Measurements from ENCODE around the gene UGT1A10. TPM values are rescaled to one million over a fixed set of nuclear protein-coding genes. Genes with fewer than 3 reads are reported as not detected.
"Not testable (repeated sequence)": the region's sequence is repeated elsewhere in the genome, so short reads cannot be mapped to it uniquely, and the experiment has no call there.

The UGT1A10 gene
- not detected for polyA plus RNA-seq (ENCODE audit: insufficient read length)

DNA sequence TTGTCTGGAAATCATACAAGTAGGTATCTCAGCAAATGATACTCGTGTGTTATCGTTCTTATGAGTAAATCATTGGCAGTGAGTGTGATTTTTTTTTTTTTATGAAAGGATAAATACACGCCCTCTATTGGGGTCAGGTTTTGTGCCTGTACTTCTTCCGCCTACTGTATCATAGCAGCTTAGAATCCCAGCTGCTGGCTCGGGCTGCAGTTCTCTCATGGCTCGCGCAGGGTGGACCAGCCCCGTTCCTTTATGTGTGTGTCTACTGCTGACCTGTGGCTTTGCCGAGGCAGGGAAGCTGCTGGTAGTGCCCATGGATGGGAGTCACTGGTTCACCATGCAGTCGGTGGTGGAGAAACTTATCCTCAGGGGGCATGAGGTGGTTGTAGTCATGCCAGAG is at the start of gene UGT1A10:
UGT1A10 (plus strand) TSS at position 143 of the 400 bp plus-strand sequence; CDS start at position 218, 75 bp downstream.
- DNase-seq = not testable (repeated sequence)

DNA sequence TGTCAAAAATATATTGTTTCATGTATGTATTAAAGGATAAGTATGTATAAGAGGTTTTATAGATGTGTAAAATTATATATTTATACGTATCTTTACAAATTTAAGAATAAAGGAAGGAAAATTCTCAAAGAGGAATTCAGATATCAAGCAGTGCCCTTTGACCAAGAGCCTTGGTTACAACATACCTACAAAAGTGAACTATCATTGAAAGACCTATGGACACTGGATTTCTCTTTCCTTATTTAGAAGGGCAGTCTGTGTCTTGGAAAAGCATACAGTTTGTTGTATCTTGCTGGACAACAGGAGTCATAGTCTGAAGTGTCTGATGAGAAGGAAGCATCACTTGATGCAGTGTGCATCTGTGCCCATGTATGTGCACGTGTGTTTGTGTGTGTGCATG is 47.8 kb upstream of the UGT1A10 start:
- no peak for DNase-seq

DNA sequence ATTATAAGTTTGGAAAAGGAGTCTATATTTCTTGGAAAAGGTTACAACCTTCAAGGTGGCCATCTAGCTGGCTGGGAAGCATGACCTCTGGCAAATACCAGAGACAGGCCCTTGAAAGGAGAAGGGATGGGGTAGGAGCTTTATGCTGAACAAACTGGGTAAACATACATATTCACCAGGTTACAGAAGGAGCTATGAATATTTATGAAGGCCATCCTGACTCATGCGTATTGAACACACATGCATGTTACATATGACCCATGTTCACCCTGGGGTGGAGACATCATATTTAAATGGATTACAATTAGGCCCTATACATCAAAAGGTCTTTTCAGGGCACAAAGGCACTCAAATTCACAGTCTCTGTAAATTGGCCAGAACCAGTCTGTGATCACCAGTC is 43.5 kb upstream of the UGT1A10 start:
- not testable (repeated sequence) for DNase-seq

DNA sequence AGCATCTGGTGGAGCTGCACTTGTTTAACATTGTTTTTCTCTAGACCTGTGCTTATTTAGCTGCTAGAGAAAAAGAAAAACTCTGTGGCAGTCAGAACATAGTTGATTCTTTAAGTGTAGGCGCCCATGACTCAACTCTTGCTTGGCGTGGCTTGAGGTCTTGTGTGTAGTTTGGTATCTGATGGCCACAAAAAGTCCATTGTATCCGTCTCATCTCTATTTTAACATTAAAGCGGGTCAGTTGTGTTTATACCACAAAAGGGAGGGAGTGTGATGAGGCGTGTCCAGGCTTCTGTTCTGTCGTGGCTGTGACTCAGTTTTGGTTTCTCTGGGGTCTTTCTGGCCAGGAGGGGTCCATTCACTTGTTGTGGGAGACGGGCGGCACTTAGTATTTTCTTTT is 43.0 kb upstream of the UGT1A10 start:
- no peak for DNase-seq

DNA sequence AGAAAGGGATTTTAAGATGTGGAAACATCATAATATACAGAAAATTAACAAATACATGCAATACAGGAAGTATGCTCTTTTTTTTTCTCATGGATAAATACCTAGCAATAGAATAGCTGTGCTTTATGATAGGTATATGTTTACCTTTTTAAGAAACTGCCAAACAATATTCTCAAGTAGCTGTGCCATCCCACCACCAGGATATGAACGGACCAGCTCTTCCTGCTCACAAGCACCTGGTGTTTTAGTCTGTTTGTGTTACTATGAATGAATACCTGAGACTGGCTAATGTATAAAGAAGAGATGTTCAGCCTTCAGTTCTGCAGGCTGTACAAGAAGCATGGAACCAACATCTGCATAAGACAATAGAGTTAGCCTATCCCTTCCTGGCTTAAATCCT is 38.7 kb upstream of the UGT1A10 start:
- DNase-seq = no peak

DNA sequence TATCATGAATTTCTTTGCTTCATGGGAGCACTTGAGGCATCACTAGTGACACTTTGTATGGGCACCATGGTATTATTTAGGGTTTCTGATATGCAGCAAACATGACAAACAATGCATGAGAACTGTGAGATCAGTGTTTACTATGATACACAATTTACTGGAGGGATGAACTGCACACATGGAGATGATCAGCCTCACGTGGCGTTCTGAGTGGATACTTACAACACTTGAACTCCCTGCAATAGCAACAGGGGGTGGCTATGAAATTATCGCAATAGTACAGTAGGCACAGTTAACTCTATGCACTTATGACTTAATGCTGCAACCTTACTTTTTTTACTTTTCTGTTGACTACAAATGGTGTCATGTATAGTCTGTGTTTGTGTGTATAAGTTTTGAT is 37.3 kb upstream of the UGT1A10 start:
- DNase-seq = no peak

DNA sequence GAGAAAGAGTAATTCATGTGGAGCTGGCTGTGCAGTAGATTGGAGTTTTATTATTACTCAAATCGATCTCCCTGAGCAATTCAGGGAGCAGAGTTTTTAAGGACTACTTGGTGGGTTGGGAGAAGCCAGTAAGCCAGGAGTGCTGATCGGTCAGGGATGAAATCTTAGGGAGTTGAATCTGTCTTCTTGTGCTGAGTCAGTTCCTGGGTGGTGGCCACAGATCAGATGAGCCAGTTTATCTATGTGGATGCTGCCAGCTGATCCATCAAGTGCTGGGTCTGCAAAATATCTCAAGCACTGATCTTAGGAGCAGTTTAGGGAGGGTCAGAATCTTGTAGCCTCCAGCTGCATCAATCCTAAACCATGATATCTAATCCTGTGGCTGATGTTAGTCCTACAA is 35.9 kb upstream of the UGT1A10 start:
- no peak for DNase-seq

DNA sequence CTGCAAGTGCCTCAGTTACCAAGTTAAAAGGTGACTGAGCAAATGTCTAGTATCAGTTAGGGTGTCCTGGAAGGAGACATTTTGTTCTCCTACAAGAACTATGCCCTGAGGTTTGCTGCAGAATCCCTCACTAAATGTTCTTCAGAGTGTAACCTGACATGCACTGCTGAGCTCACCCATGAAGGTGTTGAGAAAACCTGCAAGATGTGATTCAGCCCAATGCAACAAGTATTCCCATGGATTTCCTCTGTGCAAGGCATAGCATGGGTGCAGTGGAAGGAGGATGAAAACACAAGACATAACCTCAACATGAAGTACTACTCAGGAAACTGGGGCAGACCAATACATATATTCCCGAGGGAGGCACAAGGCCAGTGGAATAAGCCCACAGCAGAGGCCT is 34.2 kb upstream of the UGT1A10 start:
- no peak for DNase-seq

DNA sequence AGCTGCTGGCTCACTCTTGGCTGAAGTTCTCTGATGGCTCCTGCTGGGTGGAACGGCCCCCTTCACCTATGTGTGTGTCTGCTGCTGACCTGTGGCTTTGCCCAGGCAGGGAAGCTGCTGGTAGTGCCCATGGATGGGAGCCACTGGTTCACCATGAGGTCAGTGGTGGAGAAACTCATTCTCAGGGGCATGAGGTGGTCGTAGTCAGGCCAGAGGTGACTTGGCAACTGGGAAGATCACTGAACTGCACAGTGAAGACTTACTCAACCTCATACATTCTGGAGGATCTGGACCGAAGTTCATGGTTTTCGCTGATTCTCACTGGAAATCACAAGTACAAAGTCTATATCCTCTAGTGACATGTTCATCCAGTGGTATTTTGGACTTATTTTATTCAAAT is 32.7 kb upstream of the UGT1A10 start:
- no peak for DNase-seq

DNA sequence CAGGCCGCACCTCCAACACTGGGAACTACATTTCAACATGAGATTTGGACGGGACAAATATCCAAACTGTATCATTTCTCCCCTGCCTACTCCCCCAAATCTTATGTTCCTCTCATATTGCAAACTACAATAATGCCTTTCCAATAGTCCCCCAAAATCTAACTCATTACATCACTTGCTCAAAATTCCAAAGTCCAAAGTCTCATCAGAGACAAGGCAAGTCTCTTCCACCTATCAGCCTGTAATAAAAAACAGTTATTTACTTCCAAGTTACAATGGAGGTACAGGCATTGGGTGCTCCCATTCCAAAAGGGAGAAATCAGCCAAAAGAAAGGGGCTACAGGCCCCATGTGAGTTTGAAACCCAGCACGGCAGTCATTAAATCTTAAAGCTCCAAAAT is 31.4 kb upstream of the UGT1A10 start:
- no peak for DNase-seq

DNA sequence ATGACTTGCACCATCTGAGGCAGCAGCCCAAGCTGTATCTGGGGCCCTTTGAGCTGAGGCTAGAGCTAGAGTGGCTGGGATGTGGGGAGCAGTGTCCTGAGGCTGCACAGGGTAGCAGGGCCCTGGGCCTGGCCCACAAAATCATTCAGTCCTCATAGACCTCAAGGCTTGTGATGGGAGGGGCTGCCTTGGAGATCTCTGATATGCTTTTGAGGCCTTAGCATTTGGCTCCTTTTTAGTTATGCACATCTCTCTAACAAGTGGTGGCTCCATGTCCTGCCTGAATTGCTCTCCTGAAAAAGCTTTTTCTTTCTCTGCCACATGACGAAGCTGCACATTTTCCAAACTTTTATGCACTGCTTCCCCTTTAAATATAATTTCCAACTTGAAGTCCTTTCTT is 30.6 kb upstream of the UGT1A10 start:
- DNase-seq = no peak

DNA sequence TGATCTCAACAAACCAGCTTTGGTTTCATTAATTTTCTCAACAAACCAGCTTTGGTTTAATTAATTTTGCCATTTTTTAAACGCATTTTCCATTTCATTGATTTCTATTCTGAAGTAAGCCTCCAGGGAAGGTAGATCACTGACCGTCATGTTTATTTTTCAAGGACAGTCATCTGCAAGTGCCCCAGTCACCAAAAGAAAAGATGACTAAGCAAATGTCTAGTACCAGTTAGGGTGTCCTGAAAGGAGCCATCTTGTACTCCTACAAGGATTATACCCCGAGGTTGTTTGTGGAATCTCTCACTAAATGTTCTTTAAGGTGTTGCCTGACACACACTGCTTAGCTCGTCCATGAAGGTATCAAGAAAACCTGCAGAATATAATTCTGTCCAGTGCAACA is 25.0 kb upstream of the UGT1A10 start:
- DNase-seq = no peak

DNA sequence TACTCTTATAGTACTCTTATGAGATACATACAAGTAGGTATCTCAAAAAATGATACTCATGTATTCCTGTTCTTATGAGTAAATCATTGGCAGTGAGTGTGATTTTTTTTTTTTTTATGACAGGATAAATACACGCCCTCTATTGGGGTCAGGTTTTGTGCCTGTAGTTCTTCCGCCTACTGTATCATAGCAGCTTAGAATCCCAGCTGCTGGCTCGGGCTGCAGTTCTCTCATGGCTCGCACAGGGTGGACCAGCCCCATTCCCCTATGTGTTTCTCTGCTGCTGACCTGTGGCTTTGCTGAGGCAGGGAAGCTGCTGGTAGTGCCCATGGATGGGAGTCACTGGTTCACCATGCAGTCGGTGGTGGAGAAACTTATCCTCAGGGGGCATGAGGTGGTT is 18.8 kb upstream of the UGT1A10 start, which contains the start of gene UGT1A8:
UGT1A8 (plus strand) TSS at position 158 of the 400 bp plus-strand sequence; CDS start at position 233, 75 bp downstream.
- DNase-seq = not testable (repeated sequence)

DNA sequence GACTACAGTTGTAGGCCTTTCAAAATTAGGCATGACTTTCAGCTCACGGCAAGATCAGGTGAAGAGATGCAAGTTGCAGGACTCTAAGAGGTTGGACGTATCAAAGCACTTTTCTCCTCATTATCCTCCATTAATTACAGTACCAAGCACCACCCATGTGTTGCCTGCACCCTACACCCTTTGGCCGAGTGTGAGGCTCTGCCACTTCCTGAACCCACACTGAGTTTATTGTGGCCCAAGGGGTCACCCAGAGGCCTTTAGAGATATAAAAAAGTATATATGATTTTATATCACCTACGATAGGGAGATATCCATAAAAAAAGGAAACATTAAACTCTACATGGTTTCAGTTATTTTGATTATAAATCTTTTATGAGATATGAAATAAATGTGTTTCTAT is 16.0 kb upstream of the UGT1A10 start:
- DNase-seq = no peak

DNA sequence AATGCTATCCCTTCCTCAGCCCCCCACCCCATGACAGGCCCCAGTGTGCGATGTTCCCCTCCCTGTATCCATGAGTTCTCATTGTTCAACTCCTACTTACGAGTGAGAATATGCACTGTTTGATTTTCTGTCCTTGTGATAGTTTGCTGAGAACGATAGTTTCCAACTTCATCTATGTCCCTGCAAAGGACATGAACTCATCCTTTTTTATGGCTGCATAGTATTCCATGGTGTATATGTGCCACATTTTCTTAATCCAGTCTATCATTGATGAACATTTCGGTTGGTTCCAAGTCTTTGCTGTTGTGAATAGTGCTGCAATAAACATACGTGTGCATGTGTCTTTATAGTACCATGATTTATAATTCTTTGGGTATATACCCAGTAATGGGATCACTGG is 14.4 kb upstream of the UGT1A10 start:
- not testable (repeated sequence) for DNase-seq

DNA sequence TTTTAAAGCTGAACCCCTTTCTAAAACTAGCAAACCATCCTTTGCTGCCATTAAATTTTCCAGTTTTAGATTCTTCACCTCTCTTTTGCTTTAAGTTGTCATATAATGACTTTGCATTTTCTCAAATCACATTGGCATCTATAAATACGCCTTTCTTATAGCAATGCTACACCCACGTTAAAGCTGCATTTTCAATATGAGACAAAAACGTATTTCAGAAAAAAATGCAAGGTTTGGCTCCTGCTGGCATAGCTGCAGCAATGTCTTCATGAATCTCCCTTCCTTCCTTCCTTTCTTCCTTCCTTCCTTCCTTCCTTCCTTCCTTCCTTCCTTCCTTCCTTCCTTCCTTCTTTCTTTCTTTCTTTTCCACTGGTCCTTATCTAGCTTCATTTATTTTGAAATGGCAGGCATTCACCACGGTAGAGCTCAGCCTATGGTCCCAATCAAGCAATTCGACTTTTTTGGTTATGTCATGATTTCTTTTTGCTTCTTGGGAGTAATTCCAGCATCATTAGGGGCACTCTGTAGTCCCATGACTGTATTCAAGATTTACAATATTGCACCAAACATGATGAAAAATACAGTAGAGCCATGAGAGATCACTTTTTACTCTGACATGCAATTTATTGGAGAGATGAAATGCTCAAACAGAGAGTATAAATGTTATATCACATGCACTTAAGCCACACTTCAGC is 8.8 kb upstream of the UGT1A10 start:
- DNase-seq = no peak

DNA sequence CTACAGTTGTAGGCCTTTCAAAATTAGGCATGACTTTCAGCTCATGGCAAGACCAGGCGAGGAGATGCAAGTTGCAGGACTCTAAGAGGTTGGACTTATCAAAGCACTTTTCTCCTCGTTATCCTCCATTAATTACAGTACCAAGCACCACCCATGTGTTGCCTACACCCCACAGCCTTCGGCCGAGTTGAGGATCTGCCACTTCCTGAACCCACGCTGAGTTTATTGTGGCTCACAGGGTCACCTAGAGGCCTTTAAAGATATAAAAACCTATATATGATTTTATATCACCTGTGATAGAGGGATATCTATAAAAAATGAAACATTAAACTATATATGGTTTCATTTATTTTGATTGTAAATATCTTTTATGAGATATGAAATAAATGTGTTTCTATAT is 2.6 kb downstream of the UGT1A10 start:
- DNase-seq = no peak

DNA sequence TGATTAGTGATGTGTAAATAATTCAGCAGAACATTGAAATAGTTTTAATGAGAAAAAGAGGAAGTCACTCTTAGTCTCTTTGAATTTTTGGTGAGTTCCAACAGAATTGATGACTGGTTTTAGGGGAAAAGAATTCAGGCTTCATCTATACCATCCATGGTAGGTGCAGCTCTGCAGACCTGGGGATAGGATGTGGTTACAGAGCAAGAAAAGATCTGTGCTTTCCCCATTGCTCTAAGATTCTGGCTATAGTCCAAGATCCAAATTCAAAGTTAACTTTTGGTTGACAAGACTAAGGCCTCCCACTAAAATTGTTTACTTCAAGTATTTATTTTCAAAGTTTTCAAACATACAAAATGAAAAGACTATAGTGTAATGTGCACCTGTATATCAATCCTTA is 3.6 kb downstream of the UGT1A10 start:
- DNase-seq = no peak

DNA sequence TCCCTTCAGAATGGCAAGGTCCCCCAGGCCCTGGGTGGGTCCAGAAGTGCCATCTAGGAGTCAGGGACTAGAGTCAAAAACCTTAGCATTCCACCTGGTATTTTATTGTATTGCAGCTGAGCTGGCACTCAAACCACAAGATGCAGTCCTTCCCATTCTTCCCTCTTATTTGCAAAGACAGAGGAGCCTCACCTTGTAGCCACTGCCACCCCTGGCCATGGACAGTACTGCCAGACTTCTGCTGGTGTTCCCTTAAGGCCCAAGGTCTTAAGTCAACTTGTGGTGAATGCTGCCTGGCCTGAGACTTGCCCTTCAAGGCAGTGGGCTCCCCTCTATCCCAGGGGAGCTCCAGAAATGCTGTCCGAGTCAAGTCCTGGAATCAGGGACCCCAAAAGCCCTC is 6.9 kb downstream of the UGT1A10 start:
- no peak for DNase-seq

DNA sequence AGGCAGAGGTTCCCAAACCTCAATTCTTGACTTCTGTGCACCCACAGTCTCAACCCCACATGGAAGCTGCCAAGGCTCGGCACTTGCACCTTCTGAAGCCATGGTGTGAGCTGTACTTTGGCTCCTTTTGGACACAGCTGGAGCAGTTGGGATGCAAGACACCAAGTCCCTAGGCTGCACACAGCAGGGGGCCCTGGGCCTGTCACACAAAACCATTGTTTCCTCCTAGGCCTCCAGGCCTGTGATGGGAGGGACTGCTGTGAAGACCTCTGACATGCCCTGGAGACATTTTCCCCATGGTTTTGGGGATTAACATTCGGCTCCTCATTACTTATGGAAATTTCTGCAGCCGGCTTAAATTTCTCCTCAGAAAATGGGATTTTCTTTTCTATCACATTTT is 9.8 kb downstream of the UGT1A10 start:
- not testable (repeated sequence) for DNase-seq

DNA sequence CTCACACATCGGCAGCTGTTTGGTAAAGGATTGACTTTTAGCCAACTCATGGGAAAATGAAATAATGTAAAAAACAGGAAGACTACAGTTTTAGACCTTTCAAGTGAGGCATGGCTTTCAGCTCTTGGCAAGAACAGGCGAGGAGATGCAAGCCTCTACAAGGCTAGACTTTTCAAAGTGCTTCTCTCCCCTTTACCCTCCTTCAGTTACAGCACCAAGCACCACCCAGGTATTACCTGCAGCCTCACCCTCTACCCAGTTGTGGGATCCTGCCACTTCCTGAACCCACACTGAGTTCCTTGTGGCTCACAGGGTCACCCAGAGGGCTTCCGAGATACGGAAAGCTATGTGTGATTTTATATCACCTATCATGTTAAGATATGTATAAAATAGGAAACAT is 14.7 kb downstream of the UGT1A10 start:
- DNase-seq = no peak

DNA sequence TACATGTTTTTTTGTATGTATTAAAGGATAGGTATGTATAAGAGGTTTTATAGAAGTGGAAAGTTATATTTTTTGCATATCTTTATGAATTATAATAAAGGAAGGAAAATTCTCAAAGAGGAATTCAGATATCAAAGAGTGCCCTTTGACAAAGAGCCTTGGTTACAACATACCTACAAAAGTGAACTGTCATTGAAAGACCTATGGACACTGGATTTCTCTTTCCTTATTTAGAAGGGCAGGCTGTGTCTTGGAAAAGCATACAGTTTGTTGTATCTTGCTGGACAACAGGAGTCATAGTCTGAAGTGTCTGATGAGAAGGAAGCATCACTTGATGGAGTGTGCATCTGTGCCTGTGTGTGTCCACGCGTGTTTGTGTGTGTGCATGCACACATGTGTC is 15.2 kb downstream of the UGT1A10 start:
- DNase-seq = no peak

DNA sequence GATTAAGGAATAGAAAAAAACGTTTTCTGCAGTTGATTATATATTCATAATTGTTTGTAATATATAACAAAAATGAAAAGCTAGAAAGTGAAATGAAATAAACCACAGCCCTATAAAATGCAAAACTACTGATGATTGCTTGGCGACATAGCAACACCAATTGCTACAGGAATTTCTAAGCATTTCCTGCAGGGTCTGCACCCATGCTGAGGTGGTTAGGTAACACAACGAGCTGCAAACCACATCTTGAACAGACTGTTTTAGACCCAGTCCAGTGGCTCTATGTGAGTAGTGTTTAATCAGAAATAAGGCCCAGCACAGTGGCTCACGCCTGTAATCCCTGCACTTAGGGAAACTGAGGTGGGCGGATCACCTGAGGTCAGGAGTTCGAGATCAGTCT is 18.3 kb downstream of the UGT1A10 start:
- DNase-seq = no peak

DNA sequence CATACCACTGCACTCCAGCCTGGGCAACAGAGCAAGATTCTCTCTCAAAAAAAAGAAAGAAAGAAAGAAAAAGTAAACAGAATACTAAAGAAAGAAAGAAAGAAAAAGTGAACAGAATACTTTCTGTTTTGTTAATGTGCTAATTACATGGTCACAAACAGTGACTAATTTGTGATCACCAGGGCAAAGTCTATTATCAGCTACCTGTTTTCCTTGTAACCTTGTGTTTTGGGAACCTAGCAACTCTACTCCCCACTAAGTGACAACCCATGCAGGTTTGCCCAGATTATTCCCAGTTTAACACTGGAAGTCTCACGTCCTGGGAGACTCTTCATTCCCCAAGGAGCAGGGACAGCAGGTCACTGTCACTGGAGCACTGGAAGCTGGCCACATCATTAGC is 18.8 kb downstream of the UGT1A10 start:
- no peak for DNase-seq

DNA sequence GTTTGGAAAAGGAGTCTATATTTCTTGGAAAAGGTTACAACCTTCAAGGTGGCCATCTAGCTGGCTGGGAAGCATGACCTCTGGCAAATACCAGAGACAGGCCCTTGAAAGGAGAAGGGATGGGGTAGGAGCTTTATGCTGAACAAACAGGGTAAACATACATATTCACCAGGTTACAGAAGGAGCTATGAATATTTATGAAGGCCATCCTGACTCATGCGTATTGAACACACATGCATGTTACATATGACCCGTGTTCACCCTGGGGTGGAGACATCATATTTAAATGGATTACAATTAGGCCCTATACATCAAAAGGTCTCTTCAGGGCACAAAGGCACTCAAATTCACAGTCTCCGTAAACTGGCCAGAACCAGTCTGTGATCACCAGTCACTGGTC is 19.7 kb downstream of the UGT1A10 start:
- not testable (repeated sequence) for DNase-seq

All from hindlimb muscle (tissue), 1 donor.